OCI-LY3 (cell line): ENCODE measurements around the gene SLC44A3.

Experiments used
- H2AFZ ChIP-seq: fragments of 200-600, 300-600 bp; shearing (Covaris generic); 2 replicates; pipeline ENCODE4 v1.6.0; 2014; ENCODE audit warnings: antibody characterized with exemption, low read depth, low read length
- H3K27ac ChIP-seq: fragments of 200-600, 300-600 bp; sonication (generic); 2 replicates; pipeline ENCODE4 v1.5.1; 2014; ENCODE audit warnings: mild to moderate bottlenecking, low read length, moderate library complexity, mixed read lengths
- H3K27me3 ChIP-seq: fragments of 200-600, 300-600 bp; sonication (generic); 2 replicates; pipeline ENCODE4 v1.6.1; 2014; ENCODE audit warnings: low read depth, low read length, mixed read lengths
- H3K36me3 ChIP-seq: fragments of 200-600, 300-600 bp; sonication (generic); replicated peaks from 2 replicates; pipeline ENCODE3; 2014; ENCODE audit warnings: low read depth, low read length, mixed read lengths
- H3K4me1 ChIP-seq: fragments of 300-600, 200-600 bp; sonication (generic); 2 replicates; pipeline ENCODE4 v1.6.1; 2014; ENCODE audit warnings: low read length, mixed read lengths
- H3K4me2 ChIP-seq: fragments of 200-600, 300-600 bp; sonication (generic); 2 replicates; pipeline ENCODE4 v1.6.1; 2014; ENCODE audit warnings: low read length, mixed read lengths
- H3K4me3 ChIP-seq: fragments of 300-600, 200-600 bp; sonication (generic); 2 replicates; pipeline ENCODE4 v1.5.1; 2014; ENCODE audit warnings: antibody characterized with exemption, mild to moderate bottlenecking, low read length, moderate library complexity
- H3K79me2 ChIP-seq: fragments of 300-600, 200-600 bp; shearing (Covaris generic); 2 replicates; pipeline ENCODE4 v1.6.1; 2014; ENCODE audit warnings: mild to moderate bottlenecking, low read length, mixed read lengths
- H3K9ac ChIP-seq: fragments of 300-600, 200-600 bp; shearing (Covaris generic); 2 replicates; pipeline ENCODE4 v1.6.0; 2014; ENCODE audit warnings: mild to moderate bottlenecking, low read length, moderate library complexity
- H3K9me3 ChIP-seq: fragments of 200-600, 300-600 bp; shearing (Covaris generic); 2 replicates; pipeline ENCODE4 v1.6.1; 2014; ENCODE audit warnings: low read length, mixed read lengths; ENCODE audit not compliant: insufficient read depth
- H4K20me1 ChIP-seq: fragments of 200-600, 300-600 bp; sonication (generic); 2 replicates; pipeline ENCODE4 v1.6.1; 2016; ENCODE audit warnings: low read length, mixed read lengths; ENCODE audit not compliant: insufficient read depth
- EZH2phosphoT487 ChIP-seq: fragments of 200-600 bp; shearing (Covaris generic); IDR thresholded peaks from 2 replicates; pipeline ENCODE4 v1.6.1; 2018; ENCODE audit warnings: antibody characterized with exemption, mixed run types, low read depth
- TF ChIP-seq, protein P1 (sequence below): fragments of 200-600, 300-600 bp; sonication (generic); IDR thresholded peaks from 2 replicates; pipeline ENCODE4 v1.5.1; 2014; ENCODE audit warnings: antibody characterized with exemption, low read length, low read depth

The SLC44A3 gene

DNA sequence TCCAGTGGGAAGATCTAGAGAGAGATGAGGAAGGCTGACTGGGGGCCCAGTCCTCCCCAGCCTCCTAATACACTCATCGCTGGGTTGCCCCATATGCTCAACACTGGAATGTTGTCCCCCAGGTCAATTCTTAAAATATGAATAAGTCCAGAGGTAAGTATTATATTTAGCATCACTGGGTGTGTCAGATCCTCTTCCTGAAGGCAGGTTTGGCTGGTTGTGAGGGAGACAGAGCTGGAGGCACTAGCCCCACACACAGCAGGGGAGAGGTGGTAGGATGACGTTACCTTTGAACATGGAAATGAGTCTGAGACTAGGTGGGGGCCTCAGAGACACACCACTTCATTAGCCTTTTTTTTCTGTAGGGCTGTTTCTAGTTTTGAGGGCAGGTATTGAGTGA, 42.6 kb downstream of the SLC44A3 start:
- no peak overlapping the region for H2AFZ ChIP-seq
- TF ChIP-seq, protein P1, sequence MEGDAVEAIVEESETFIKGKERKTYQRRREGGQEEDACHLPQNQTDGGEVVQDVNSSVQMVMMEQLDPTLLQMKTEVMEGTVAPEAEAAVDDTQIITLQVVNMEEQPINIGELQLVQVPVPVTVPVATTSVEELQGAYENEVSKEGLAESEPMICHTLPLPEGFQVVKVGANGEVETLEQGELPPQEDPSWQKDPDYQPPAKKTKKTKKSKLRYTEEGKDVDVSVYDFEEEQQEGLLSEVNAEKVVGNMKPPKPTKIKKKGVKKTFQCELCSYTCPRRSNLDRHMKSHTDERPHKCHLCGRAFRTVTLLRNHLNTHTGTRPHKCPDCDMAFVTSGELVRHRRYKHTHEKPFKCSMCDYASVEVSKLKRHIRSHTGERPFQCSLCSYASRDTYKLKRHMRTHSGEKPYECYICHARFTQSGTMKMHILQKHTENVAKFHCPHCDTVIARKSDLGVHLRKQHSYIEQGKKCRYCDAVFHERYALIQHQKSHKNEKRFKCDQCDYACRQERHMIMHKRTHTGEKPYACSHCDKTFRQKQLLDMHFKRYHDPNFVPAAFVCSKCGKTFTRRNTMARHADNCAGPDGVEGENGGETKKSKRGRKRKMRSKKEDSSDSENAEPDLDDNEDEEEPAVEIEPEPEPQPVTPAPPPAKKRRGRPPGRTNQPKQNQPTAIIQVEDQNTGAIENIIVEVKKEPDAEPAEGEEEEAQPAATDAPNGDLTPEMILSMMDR = no peak
- no peak for TF ChIP-seq EZH2phosphoT487

DNA sequence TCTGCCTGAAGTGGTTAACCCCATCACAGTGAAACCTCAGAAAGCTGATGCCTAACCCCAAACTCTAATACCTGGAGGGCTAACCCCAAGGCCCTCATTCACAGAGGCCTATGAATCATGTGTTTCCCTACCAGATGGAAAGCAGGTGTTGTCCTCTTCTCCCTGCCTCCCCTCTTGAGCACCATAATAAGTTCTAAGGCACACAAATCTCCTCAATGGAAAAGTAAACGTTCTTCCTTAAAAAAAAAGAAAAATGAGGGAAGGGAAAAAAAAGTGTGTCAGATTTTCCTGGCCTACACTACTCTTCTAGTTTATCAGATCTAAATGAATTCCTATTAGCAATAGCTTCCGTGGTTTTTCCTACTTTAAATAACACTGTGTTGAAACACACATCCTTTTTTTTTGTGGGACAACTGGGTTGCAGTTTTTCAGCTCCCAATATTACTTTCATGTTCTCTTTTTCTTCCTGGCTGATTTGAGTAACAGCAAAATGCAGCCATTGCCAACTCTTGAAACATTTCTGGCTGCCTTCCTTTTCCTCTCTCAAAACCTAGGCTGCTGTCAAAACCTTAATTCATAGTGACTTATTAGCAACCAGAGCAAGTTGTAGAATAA, 43.2 kb downstream of the SLC44A3 start:
- TF ChIP-seq, protein P1 = no peak
- no peak for TF ChIP-seq EZH2phosphoT487
- no peaks in the 10 kb centered on the region for H3K79me2 ChIP-seq
- no peaks in the 10 kb centered on the region for H3K36me3 ChIP-seq
- no peaks in the 10 kb centered on the region for H3K27me3 ChIP-seq
- H3K9me3 ChIP-seq = no peaks in the 10 kb centered on the region
- no peaks in the 10 kb centered on the region for H4K20me1 ChIP-seq
- no peak overlapping the region for H3K27ac ChIP-seq
- no peak overlapping the region for H2AFZ ChIP-seq
- H3K9ac ChIP-seq = no peak overlapping the region
- H3K4me3 ChIP-seq = no peak overlapping the region
- no peak overlapping the region for H3K4me2 ChIP-seq
- H3K4me1 ChIP-seq = no peaks in the 10 kb centered on the region

More for the DNA sequence above, 42.6 kb downstream of the SLC44A3 start:
- Histone ChIP-seq H3K27me3 (no peaks in the 10 kb centered on the region), H4K20me1 (no peaks in the 10 kb centered on the region), H3K79me2 (no peaks in the 10 kb centered on the region), H3K9ac (no peak overlapping the region), H3K4me2 (no peak overlapping the region), H3K36me3 (no peaks in the 10 kb centered on the region), H3K4me1 (no peaks in the 10 kb centered on the region), H3K4me3 (no peak overlapping the region), H3K9me3 (no peaks in the 10 kb centered on the region), H3K27ac (no peak overlapping the region)

- Histone ChIP-seq H3K27me3 (no peaks in the 10 kb centered on the region), H3K4me3 (no peak overlapping the region), H2AFZ (no peak overlapping the region), H3K9ac (no peak overlapping the region), H3K79me2 (no peaks in the 10 kb centered on the region), H3K27ac (no peak overlapping the region), H3K36me3 (no peaks in the 10 kb centered on the region), H3K4me1 (no peaks in the 10 kb centered on the region), H3K4me2 (no peak overlapping the region), H4K20me1 (no peaks in the 10 kb centered on the region), H3K9me3 (no peaks in the 10 kb centered on the region)
- TF ChIP-seq, protein P1 = no peak
- no peak for TF ChIP-seq EZH2phosphoT487
Observed at GRCh38 chr1:94863919-94864318, 43.8 kb downstream of the SLC44A3 start.

DNA sequence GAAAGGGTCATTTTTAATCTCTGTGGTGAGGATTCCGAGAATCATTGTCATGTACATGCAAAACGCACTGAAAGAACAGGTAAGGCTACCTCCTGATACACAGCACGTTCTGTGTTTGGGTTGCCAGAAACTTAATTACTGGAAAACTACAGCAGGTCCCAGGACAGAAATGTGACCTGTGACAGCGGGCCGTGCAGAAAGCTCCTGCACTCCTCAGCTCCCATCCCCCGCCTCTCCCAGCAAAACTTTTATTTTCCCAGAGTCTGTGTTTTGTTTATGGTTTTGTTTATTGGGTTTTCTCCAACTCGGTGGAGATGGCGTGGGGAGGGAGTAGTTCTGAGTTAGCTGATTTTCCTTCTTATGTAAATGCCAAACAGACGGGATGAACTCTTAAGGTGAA, 44.7 kb downstream of the SLC44A3 start:
- no peak for TF ChIP-seq EZH2phosphoT487
- TF ChIP-seq, protein P1 = no peak
- H4K20me1 ChIP-seq = no peaks in the 10 kb centered on the region
- H2AFZ ChIP-seq = no peak overlapping the region
- no peak overlapping the region for H3K27ac ChIP-seq
- H3K4me1 ChIP-seq = no peaks in the 10 kb centered on the region
- no peaks in the 10 kb centered on the region for H3K36me3 ChIP-seq
- H3K4me2 ChIP-seq = no peak overlapping the region
- H3K79me2 ChIP-seq = no peaks in the 10 kb centered on the region
- no peak overlapping the region for H3K4me3 ChIP-seq
- H3K9ac ChIP-seq = no peak overlapping the region
- no peaks in the 10 kb centered on the region for H3K9me3 ChIP-seq
- H3K27me3 ChIP-seq = no peaks in the 10 kb centered on the region
